Stimulated activated CD8-positive, alpha-beta memory T cell treated with anti-CD3 and anti-CD28 coated beads, Interleukin-12 subunit alpha, Interleukin-12 subunit beta, amount 100 ng/mL, for 4 hours (primary cell): ENCODE results near the gene TIMM23B.
A peak's percentile ranks its signal among the peaks of the same experiment; 100 is the strongest.
"Not testable (repeated sequence)": the region's sequence is repeated elsewhere in the genome, so short reads cannot be mapped to it uniquely, and the experiment has no call there.

ENCODE experiments used
- DNase-seq: peaks from one replicate; pipeline ENCODE4 v3.0.0-alpha.2; 2020; ENCODE audit warnings: low read depth

TIMM23B gene

DNA sequence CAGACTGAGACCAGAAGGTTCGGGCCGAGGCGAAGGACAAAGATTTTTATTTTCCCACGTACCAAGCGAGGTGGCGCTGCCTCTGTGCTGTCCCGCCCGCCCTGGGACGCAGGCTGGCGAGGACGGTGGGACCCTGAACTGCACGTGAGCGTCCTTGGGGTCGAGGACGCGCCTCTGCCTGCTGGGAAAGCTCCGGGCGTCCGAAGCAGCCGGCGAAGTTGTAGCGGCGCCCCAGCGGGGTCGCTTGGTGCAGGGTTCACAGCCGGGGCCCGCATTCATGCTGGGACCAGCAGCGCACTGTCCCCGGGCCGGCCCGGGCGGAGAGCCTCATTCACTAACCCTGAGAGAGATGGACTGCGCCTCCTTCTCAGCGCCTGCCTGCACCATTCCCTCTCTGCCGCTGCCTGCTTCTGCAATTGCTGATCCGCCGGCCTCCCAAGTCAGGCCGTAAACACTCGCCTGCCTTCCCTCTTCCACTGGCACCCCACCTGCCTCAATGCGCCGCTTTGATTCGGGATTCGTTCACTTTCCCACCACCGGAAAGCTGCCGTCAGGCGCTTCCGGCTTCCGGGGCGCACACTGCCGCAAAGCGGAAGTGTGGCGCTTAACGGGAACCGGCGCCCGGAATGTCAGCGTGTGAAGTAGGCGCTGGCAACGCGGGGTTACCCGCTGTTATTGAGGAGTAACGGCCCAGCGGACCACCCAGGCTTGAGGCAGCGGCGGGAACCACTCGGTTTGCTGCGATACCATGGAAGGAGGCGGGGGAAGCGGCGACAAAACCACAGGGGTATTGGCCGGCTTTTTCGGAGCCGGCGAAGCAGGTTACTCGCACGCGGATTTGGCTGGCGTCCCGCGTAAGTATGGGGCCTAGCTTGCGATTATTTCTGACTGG is at the start of gene TIMM23B, which contains the start of gene PARG:
Gene TIMM23B, plus strand, starts transcription at position 607 of the 892 bp plus-strand sequence. Its CDS starts 142 bp downstream, at position 749.
Gene PARG, minus strand, starts transcription at position 581 of the 892 bp plus-strand sequence. Its CDS starts 302 bp downstream, at position 279.
- peak; percentile 73 for DNase-seq

- DNase-seq = not testable (repeated sequence)
Observed at GRCh38 chr10:49899999-49900398, 41.9 kb upstream of the TIMM23B start.

- not testable (repeated sequence) for DNase-seq
Observed at GRCh38 chr10:49900406-49900805, 41.4 kb upstream of the TIMM23B start.

GRCh38 chr10:49903829-49904228 is 38.0 kb upstream of the TIMM23B start:
- DNase-seq = not testable (repeated sequence)

GRCh38 chr10:49908290-49909080 is 33.4 kb upstream of the TIMM23B start:
- DNase-seq = not testable (repeated sequence)

DNA sequence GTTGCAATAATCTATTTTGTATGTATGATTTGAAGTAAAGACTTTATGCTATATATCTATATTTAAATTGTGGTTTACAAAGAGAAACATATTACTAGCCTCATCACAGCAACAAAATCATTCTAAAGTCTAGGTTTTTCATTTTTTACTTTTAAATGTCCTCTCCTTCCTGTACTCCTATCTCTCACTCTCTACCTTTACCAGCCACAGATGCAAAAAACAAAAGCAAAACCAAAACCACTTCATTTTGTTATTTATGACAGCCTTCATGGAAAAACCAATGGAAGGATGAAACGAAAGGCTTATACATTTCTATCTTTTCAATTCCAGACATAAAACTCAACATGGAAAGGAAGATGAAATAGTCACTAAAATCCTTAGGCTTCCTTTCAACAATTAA is 31.6 kb upstream of the TIMM23B start:
- DNase-seq = not testable (repeated sequence)

DNA sequence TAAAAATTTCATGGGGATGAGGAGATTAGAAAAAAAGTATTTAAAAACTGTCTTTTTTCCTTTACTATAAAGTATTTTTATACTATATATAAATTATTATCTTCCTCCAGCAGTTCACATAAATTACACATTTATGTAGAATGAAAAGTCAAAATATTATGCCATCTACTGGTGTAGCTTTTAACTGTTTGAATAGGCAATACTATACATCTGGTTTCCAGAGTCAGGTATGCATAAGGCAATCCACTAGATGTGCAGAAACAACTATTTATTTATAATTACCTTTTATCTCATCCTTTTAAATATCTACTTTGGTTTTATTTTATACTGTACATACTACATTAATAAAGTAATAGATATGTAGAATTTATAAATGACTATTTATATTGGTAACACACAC is 25.4 kb upstream of the TIMM23B start:
- not testable (repeated sequence) for DNase-seq

DNA sequence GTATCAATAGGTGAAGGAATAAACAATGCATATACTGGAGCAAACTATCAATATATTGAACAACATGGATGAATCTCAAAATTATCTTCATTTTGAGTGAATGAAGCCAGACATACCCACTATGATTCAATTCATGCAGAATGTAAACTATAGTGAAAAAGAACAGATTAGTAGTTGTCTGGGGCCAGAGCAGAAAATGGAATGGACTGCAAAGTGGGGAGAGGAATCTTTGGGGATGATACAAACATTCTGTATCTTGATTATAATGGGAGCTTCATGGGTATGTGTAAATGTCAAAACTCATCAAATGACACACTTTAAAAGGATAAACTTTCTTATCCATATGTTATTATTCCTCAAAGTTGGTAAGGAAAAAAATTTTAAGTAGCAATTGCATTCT is 23.9 kb upstream of the TIMM23B start:
- DNase-seq = not testable (repeated sequence)

DNA sequence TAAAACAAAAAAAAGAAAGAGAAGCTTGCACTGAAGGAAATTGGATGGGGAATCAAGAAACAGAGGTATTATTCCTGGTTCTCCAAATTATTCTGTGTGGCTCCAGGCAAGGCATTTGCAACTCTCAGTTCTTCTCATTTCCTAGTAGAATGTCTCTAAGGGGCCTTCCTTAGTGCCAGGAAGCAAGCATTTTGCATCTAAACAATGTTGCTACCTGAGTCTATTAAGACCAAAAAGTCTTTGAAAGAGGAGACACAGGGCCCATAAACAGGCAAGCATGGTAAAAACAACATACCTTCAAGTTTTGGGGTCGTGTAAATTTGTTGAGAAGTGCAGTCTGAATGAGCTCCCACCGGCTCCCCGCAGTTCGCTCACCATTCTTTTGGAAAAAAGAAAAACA is 19.8 kb upstream of the TIMM23B start:
- DNase-seq = not testable (repeated sequence)

- DNase-seq = not testable (repeated sequence)
Observed at GRCh38 chr10:49923572-49923971, 18.3 kb upstream of the TIMM23B start.

DNA sequence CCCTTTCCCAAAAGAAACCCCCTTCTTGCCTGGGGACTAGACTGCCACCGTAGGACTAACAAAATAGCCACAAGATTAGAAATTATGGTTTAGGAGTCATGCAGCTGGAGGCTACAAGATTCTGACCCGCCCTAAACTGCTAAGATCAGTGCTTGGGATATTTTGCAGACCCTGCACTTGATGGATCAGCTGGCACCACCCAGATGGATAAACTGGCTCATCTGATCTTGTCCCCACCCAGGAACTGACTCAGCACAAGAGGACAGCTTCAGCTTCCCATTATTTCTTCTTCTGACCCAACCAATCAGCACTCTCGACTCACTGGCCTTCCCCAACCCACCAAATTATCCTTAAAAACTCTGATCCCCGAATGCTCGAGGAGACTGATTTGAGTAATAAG is 10.6 kb upstream of the TIMM23B start:
- DNase-seq = not testable (repeated sequence)

DNA sequence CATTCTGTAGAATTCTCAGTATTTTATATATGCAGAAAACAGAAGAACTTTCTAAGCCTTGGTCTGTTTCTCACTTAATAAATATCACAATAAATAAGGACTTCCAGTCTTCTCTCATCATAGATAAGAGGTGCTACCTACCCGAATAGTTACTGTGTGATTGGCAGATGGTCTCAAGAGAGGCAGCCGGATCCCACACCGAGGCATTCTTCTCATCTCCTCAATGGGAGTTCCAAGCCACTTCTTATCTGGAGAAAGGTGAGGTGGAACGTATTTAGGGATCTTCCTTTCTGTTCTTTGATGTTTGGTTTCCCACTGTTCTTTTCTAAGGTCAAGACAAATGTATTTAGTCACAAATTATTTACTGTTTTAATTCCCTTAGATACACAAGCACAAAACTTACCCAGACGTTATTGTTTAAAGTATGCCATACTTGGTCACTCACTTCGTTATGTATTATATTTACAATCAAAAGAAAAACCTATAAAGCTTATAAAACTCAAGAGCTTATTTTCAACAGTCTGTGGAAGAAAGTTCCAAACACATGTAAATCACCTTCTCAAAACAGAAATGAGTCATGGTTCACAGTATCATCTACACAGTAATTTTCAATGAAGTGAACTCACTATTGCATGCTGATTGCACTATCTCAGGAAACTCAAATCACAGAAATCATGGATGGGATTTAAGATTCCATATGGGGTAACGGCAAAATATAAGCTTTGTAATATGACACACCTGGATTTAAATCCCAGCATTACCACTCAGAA is 9.7 kb upstream of the TIMM23B start:
- DNase-seq = not testable (repeated sequence)

- DNase-seq = not testable (repeated sequence)
Observed at GRCh38 chr10:49942339-49942705, 469 bp downstream of the TIMM23B start.

DNA sequence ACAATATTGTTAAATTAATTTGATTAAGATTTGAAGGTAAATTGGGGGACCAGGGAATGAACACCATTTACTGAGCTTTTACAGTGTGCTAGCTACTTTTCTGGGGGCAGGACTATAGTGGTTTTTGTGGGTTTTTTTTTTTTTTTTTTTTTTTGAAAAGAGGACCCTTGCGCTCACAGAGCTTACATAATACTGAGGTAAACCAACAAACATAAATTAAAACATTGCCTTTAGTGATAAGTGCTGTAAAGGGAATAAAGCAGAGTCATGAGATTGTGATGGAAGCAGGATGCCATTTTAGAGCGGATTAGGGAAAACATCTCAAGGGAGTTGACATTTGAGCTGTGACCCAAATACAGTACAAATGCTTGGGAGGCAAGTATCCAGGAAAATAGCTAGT is 1.8 kb downstream of the TIMM23B start:
- not testable (repeated sequence) for DNase-seq

GRCh38 chr10:49948142-49948541 is 6.3 kb downstream of the TIMM23B start:
- not testable (repeated sequence) for DNase-seq

GRCh38 chr10:49948737-49949136 is 6.9 kb downstream of the TIMM23B start:
- DNase-seq = not testable (repeated sequence)

DNA sequence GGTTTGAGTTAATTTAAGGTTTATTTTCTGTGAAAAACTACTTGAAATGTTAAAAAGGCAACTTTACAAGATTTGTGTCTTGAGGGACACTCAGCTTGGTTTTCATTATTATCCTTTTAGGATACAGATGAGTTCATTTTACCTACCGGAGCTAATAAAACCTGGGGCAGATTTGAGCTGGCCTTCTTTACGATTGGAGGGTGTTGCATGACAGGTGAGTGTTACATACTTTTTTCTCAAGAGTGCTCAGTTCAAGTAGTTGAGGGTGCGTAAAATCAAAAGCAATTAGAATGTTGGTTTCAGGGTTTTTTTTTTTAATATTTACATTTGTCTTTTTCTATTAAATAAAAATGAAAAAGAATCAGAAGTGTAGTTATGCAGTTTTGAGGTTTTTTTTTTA is 10.2 kb downstream of the TIMM23B start:
- DNase-seq = not testable (repeated sequence)

DNA sequence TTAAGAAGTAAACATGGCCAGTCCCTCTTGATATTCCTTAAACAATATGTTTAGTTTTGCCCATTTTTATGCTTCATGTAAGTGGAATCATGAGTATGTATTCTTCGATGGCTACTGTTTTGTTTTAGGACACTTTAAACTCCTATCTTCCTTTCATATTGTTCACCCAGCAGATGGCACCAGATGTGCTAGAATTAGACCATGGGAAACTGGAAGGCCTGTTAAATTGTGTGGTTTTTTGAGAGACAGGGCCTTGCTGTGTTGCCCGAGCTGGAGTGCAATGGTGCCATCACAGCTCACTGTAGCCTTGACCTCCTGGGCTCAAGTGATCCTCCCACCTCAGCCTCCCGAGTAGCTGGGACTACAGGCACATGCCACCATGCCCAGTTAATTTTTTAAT is 11.3 kb downstream of the TIMM23B start:
- DNase-seq = not testable (repeated sequence)

- not testable (repeated sequence) for DNase-seq
Observed at GRCh38 chr10:49970331-49970857, 28.5 kb downstream of the TIMM23B start.

- DNase-seq = not testable (repeated sequence)
Observed at GRCh38 chr10:49971466-49971865, 29.6 kb downstream of the TIMM23B start.

GRCh38 chr10:49972094-49972493 is 30.2 kb downstream of the TIMM23B start:
- DNase-seq = not testable (repeated sequence)
